ENCODE results near the gene SERPINI1.

GRCh38 chr3:167843886-167844285 lies 108.4 kb downstream of the SERPINI1 start:
- TF ChIP-seq, protein P1, sequence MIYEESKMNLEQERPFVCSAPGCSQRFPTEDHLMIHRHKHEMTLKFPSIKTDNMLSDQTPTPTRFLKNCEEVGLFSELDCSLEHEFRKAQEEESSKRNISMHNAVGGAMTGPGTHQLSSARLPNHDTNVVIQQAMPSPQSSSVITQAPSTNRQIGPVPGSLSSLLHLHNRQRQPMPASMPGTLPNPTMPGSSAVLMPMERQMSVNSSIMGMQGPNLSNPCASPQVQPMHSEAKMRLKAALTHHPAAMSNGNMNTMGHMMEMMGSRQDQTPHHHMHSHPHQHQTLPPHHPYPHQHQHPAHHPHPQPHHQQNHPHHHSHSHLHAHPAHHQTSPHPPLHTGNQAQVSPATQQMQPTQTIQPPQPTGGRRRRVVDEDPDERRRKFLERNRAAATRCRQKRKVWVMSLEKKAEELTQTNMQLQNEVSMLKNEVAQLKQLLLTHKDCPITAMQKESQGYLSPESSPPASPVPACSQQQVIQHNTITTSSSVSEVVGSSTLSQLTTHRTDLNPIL (CRISPR knock-in tag; IDR thresholded peaks at IDR 0.05; ENCODE audit: low read depth) = no peak
- TF ChIP-seq ZFP30 (CRISPR knock-in tag; IDR thresholded peaks at IDR 0.05) (no peak), RARB (CRISPR knock-in tag; IDR thresholded peaks at IDR 0.05) (no peak), PATZ1 (CRISPR knock-in tag; IDR thresholded peaks at IDR 0.05; ENCODE audit: borderline replicate concordance) (no peak), ZC3H10 (CRISPR knock-in tag; IDR thresholded peaks at IDR 0.05) (no peak), ZFP3 (CRISPR knock-in tag; IDR thresholded peaks at IDR 0.05) (no peak), GLIS3 (CRISPR knock-in tag; IDR thresholded peaks at IDR 0.05) (no peak), OSR1 (CRISPR knock-in tag; IDR thresholded peaks at IDR 0.05) (no peak), PPARA (CRISPR knock-in tag; IDR thresholded peaks at IDR 0.05; ENCODE audit: borderline replicate concordance) (no peak), TOX (CRISPR knock-in tag; IDR thresholded peaks at IDR 0.05; ENCODE audit: borderline replicate concordance) (no peak)
- TF ChIP-seq, protein P2, sequence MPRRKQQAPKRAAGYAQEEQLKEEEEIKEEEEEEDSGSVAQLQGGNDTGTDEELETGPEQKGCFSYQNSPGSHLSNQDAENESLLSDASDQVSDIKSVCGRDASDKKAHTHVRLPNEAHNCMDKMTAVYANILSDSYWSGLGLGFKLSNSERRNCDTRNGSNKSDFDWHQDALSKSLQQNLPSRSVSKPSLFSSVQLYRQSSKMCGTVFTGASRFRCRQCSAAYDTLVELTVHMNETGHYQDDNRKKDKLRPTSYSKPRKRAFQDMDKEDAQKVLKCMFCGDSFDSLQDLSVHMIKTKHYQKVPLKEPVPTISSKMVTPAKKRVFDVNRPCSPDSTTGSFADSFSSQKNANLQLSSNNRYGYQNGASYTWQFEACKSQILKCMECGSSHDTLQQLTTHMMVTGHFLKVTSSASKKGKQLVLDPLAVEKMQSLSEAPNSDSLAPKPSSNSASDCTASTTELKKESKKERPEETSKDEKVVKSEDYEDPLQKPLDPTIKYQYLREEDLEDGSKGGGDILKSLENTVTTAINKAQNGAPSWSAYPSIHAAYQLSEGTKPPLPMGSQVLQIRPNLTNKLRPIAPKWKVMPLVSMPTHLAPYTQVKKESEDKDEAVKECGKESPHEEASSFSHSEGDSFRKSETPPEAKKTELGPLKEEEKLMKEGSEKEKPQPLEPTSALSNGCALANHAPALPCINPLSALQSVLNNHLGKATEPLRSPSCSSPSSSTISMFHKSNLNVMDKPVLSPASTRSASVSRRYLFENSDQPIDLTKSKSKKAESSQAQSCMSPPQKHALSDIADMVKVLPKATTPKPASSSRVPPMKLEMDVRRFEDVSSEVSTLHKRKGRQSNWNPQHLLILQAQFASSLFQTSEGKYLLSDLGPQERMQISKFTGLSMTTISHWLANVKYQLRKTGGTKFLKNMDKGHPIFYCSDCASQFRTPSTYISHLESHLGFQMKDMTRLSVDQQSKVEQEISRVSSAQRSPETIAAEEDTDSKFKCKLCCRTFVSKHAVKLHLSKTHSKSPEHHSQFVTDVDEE (CRISPR knock-in tag; IDR thresholded peaks at IDR 0.05) = no peak

Data from SK-N-SH treated with all-trans-retinoic acid at 6 μM for 48 hours (cell line).